Heart right ventricle (tissue), 16 donors: ENCODE results near the gene WNT8B. TPM values are rescaled to one million over a fixed set of nuclear protein-coding genes. Genes with fewer than 3 reads are reported as not detected.

Experiments used
- ATAC-seq, 8 donors: fragments of 200-7000 bp; cut with Tn5 transposase; one replicate each; pipeline ENCODE4 v1.9.1; 2020; ENCODE audit warnings: mild to moderate bottlenecking in 8 of 8, moderate library complexity in 8 of 8, moderate number of reproducible peaks in 1 of 8
- DNase-seq, 2 donors: peaks; one replicate each; pipeline ENCODE4 v3.0.0-alpha.2; 2020
- H3K27ac ChIP-seq, 10 donors: fragments of 200-600 bp; sonication (generic) in 2 of 10; one replicate each; pipeline versions ENCODE4 v1.5.0 to v1.8.0; 2020 to 2022; ENCODE audit warnings: mild to moderate bottlenecking in 3 of 10
- H3K27me3 ChIP-seq, 7 donors: fragments of 200-600 bp; one replicate each; pipeline ENCODE4 v1.8.0; 2021 to 2022; ENCODE audit warnings: mild to moderate bottlenecking in 2 of 7
- H3K36me3 ChIP-seq, 9 donors: fragments of 200-600 bp; sonication (generic) in 1 of 9; one replicate each; pipeline versions ENCODE4 v1.5.0 to v1.8.0; 2020 to 2022; ENCODE audit warnings: mild to moderate bottlenecking in 2 of 9
- H3K4me1 ChIP-seq, 9 donors: fragments of 200-600 bp; sonication (generic) in 1 of 9; one replicate each; pipeline versions ENCODE4 v1.5.0 to v1.8.0; 2020 to 2022; ENCODE audit warnings: mild to moderate bottlenecking in 4 of 9
- H3K4me3 ChIP-seq, 10 donors: fragments of 200-600 bp; sonication (generic) in 2 of 10; one replicate each; pipeline versions ENCODE4 v1.5.0 to v1.8.0; 2020 to 2022; ENCODE audit warnings: mild to moderate bottlenecking in 7 of 10, moderate library complexity in 2 of 10
- H3K9me3 ChIP-seq, 11 donors: fragments of 200-600 bp in 10 of 11; sonication (generic) in 2 of 11; one replicate each; pipeline versions ENCODE4 v1.5.0 to v1.8.0; 2013 to 2022; ENCODE audit warnings: mild to moderate bottlenecking in 2 of 11, control low read depth in 1 of 11, moderate library complexity in 1 of 11
- WGBS, 2 donors: extraction: QIAGEN DNeasy Blood & Tissue Kit; methylation state at CpG; one replicate each; pipeline ENCODE4 v1.1.7; 2013; ENCODE audit warnings: inconsistent platforms in 1 of 2; 5-methylcytosine and 5-hydroxymethylcytosine counted together
- intact Hi-C, 10 donors: fragments of 100-400 bp; cut with DNase I; formaldehyde crosslinking; loops; one replicate each; pipeline versions ENCODE4 v1.11.1 to v1.14.2; 2022
- polyA plus RNA-seq, 2 donors: library from polyadenylated mRNA; stranded (reverse); fragments of 200-250 nt; gene quantifications; one replicate each; pipeline ENCODE4 v1.2.3, GENCODE V29; 2013
- total RNA-seq, 10 donors: library from RNA; stranded (reverse); fragmentation: NEBNext Ultra II Directional in 3 of 10; extraction: Animal tissue kit (Norgen Biotek cat#: 25700) in 3 of 10; gene quantifications; one replicate each; pipeline versions ENCODE4 v1.2.1 to v1.2.4, GENCODE V29; 2021 to 2023
- TF ChIP-seq, protein P1 (sequence below), 9 donors: fragments of 200-600 bp; sonication (generic) in 2 of 9; IDR thresholded peaks; one replicate each; pipeline versions ENCODE4 v1.5.0 to v1.8.0; 2021 to 2022; ENCODE audit warnings: antibody characterized with exemption in 9 of 9, mild to moderate bottlenecking in 5 of 9, moderate library complexity in 1 of 9
- donor health status: Arrhythmogenic right ventricular cardiomyopathy.
- donor health status: ischemic (EF 13 %, LVEDD 7.1; RV severe dilation, severe dysfunction).
- donor health status: healthy with polysubstance abuse.
- donor health status: DM: no; HTN: yes; CAD: no.
- donor health status: DM: no; HTN: no; CAD: no.
- donor health status: ischemic (EF 25% LVEDD 6.9; RV normal size, moderate dysfunction).
- donor health status: ischemic (EF 25% LVEDD 5.7; RV mildly dilated, moderate dysfunction).
- donor health status: healthy.
- donor health status: DM: yes; HTN: yes; CAD: no.
- donor health status: Ischemic cardiomyopathy.
- donor health status: ischemic (EF 35%, LVEDD 5.7; RV mildly dilated, moderate dysfunction).
- donor health status: nonischemic (EF 11% LVEDD 7.7; RV severe dilation, severe dysfunction).
- donor health status: DM: yes; HTN: yes; CAD: no.
- donor health status: PGD.
- donor health status: ischemic (EF 29% LVEDD 5.4; RV normal size, mild dysfunction).
- donor health status: nonischemic (EF 23%, LVEDD 6.1; RV moderate dilation, normal function).

The WNT8B gene
- total and polyA plus RNA-seq, 12 donors = not detected

DNA sequence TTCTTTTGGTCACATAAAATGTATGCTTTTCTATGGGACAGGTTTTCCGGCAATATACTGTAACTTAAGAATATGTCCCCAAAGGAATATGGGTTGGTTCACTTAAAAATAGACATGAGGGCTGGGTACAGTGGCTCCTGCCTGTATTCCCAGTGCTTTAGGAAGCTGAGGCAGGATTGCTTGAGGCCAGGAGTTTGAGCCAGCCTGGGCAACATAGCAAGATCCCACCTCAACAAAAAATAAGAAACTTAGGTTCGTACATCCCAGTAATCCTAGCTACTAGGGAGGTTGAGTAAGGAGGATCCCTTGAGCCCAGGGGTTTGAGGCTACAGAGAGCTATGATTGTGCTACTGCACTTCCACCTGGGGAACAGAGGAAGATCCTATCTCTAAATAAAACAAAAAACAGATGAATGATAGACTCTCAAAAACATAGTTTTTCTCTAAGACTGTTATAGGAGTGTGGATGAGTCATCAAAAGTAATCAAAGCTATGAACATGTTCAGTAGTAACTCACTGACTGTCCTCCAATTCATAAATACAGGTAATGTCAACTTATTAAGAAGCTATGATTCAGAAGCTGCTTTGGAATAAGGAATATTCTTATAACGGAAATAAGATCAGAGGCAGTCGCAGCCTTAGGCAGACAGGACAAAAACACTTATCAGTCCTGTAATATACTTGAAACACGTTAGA is 59.4 kb downstream of the WNT8B start:
- H3K27ac ChIP-seq = no peak overlapping the region
- H3K9me3 ChIP-seq = no peaks in the 10 kb centered on the region
- intact Hi-C loops = no loop called here
- TF ChIP-seq, protein P1, sequence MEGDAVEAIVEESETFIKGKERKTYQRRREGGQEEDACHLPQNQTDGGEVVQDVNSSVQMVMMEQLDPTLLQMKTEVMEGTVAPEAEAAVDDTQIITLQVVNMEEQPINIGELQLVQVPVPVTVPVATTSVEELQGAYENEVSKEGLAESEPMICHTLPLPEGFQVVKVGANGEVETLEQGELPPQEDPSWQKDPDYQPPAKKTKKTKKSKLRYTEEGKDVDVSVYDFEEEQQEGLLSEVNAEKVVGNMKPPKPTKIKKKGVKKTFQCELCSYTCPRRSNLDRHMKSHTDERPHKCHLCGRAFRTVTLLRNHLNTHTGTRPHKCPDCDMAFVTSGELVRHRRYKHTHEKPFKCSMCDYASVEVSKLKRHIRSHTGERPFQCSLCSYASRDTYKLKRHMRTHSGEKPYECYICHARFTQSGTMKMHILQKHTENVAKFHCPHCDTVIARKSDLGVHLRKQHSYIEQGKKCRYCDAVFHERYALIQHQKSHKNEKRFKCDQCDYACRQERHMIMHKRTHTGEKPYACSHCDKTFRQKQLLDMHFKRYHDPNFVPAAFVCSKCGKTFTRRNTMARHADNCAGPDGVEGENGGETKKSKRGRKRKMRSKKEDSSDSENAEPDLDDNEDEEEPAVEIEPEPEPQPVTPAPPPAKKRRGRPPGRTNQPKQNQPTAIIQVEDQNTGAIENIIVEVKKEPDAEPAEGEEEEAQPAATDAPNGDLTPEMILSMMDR (IDR thresholded peaks at IDR 0.05) = no peak
- H3K4me3 ChIP-seq = no peak overlapping the region
- WGBS, 2 donors = 79 to 80% methylated on average over 5 of the region's 5 CpGs
- H3K36me3 ChIP-seq = peaks cover 0 to 58% (median 27%) of the 10 kb centered on the region in 9 donors
- peaks cover 0 to 13% (median 0%) of the 10 kb centered on the region in 7 donors for H3K27me3 ChIP-seq
- H3K4me1 ChIP-seq = peaks cover 0 to 21% (median 16%) of the 10 kb centered on the region in 9 donors
- DNase-seq = no peak
- no peak for ATAC-seq

DNA sequence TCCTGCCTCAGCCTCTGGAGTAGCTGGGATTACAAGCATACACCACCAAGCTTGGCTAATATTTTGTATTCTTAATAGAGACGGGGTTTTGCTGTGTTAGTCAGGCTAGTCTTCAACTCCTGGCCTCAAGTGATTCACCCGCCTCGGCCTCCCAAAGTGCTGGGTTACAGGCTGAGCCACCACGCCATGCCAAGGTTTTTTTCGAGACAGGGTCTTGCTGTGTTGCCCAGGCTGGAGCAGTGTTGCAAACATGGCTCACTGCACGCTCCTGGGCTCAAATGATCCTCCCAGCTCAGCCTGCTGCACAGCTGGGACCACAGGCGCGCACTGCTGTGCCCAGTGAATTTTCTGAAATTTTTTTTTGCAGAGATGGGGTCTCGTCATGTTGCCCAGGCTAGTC is 60.1 kb downstream of the WNT8B start:
- Histone ChIP-seq H3K27ac (no peak overlapping the region), H3K4me1 (peaks cover 2 to 28% (median 23%) of the 10 kb centered on the region in 9 donors), H3K4me3 (no peak overlapping the region), H3K9me3 (no peaks in the 10 kb centered on the region), H3K27me3 (peaks cover 0 to 13% (median 0%) of the 10 kb centered on the region in 7 donors), H3K36me3 (peaks cover 0 to 65% (median 27%) of the 10 kb centered on the region in 9 donors)
- intact Hi-C loops = no loop called here
- TF ChIP-seq, protein P1 (IDR thresholded peaks at IDR 0.05) = no peak
- ATAC-seq = no peak
- 92 to 94% methylated on average over 9 of the region's 9 CpGs for WGBS, 2 donors
- no peak for DNase-seq

DNA sequence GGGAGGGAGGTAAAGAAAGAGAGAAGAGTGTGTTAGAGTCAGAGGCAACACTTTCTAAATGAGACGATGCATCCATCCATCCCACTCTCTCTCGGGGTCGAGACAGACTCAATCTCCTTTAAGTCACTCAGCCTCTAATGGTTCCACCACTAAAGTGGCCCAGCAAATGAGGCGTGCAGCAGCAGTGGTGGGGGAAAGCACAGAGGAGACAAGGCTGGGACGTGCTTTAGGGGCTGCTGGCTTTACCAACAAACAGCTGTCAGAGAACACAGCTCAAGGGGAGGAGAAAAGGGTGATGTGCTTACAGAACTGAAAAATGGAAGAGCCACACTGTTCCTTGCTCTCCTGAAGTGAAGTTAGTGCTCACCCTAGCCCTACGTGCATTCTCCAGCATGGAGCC is 61.4 kb downstream of the WNT8B start:
- intact Hi-C loops = no loop called here
- DNase-seq = no peak
- H3K9me3 ChIP-seq = no peaks in the 10 kb centered on the region
- no peak overlapping the region for H3K27ac ChIP-seq
- 85 to 88% methylated on average over 6 of the region's 6 CpGs for WGBS, 2 donors
- H3K36me3 ChIP-seq = peaks cover 0 to 70% (median 27%) of the 10 kb centered on the region in 9 donors
- TF ChIP-seq, protein P1 (IDR thresholded peaks at IDR 0.05) = no peak
- H3K27me3 ChIP-seq = peaks cover 0 to 9% (median 0%) of the 10 kb centered on the region in 7 donors
- no peak overlapping the region for H3K4me3 ChIP-seq
- ATAC-seq = no peak
- peaks cover 6 to 30% (median 26%) of the 10 kb centered on the region in 9 donors for H3K4me1 ChIP-seq

DNA sequence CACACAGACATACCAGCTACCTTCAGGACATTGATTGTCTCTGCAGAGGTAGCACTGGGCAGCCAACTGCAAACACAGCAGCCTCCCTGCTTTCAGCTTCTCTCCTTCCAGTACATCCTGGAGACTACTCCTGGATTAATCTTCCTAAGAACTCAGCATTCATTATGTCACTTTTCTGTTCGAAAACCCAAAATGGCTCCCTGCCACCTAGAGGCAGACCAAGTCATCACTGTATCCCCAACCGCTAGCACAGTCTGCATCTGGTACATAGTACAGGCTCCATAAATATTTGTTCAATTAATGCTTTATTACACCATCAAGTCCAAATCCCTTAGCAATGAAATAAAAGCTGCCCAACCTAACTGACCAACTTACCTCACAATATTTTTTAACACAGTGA is 61.8 kb downstream of the WNT8B start:
- H3K9me3 ChIP-seq = no peaks in the 10 kb centered on the region
- intact Hi-C loops = no loop called here
- 83 to 88% methylated on average over 2 of the region's 2 CpGs for WGBS, 2 donors
- H3K27ac ChIP-seq = no peak overlapping the region
- peaks cover 0 to 5% (median 0%) of the 10 kb centered on the region in 7 donors for H3K27me3 ChIP-seq
- TF ChIP-seq, protein P1 (IDR thresholded peaks at IDR 0.05) = no peak
- DNase-seq = no peak
- H3K36me3 ChIP-seq = peaks cover 0 to 70% (median 27%) of the 10 kb centered on the region in 9 donors
- no peak overlapping the region for H3K4me3 ChIP-seq
- no peak for ATAC-seq
- peaks cover 6 to 27% (median 22%) of the 10 kb centered on the region in 9 donors for H3K4me1 ChIP-seq
